Measurements from ENCODE around the gene DCD. TPM values are rescaled to one million over a fixed set of nuclear protein-coding genes. Genes with fewer than 3 reads are reported as not detected.

Gene DCD
- total and polyA plus RNA-seq, 2 of the 8 experiments (the other 6 are each of a cell fraction or from before 2014, with no cell fraction given) = not detected

DNA sequence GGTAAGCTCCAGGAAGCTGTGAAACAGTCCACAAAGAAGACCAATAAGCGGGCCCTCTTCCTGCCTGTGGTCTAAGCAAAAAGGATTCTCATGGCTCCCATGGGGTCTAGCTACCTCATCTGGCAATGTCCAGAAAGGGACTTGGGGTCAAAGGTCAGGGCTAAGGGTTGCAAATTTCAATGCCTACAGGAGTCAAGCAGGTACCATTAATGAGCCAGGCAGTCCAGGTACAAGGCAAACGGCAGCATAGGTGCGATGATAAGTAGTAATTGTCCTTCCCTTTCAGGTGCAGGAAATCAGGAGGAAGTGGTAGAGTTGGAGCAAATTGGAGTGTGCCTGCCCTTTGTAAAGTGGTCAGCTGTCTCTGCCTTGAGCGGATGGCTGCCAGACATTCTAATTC is 7.1 kb downstream of the DCD start:
- Histone ChIP-seq H2BK120ac (replicated peaks; ENCODE audit: low read depth, low read length) (no peak overlapping the region), H3K56ac (replicated peaks; ENCODE audit: insufficient read length, low read depth, low read length) (no peak overlapping the region), H3K4me3 (ENCODE audit: extremely low read depth in 1 of 4, insufficient read depth in 2 of 4, low read depth in 3 of 4, low read length in 4 of 4) (no peak overlapping the region), H2BK5ac (ENCODE audit: low read depth, low read length) (no peak overlapping the region), H3K4ac (replicated peaks; ENCODE audit: insufficient read length, low read depth, low read length) (no peak overlapping the region), H2AFZ (ENCODE audit: low read length) (no peak overlapping the region), H3K23ac (ENCODE audit: insufficient read length) (no peak overlapping the region), H2BK20ac (ENCODE audit: low read length) (no peak overlapping the region), H3K79me1 (ENCODE audit: low read depth, low read length) (no peaks in the 10 kb centered on the region), H2AK5ac (ENCODE audit: low read depth, low read length) (no peak overlapping the region), H3K79me2 (ENCODE audit: control insufficient read depth in 1 of 2, insufficient read depth in 2 of 2, low read length in 2 of 2) (no peaks in the 10 kb centered on the region), H4K20me1 (replicated peaks in 1 of 2; ENCODE audit: control insufficient read depth in 1 of 2, insufficient read depth in 2 of 2, low read length in 2 of 2) (no peaks in the 10 kb centered on the region), H3K27me3 (replicated peaks in 1 of 4; ENCODE audit: control insufficient read depth in 3 of 4, extremely low read depth in 1 of 4, insufficient read depth in 3 of 4, low read length in 3 of 4) (no peaks in the 10 kb centered on the region), H2BK15ac (ENCODE audit: low read length) (no peak overlapping the region), H3K4me1 (replicated peaks in 1 of 4; ENCODE audit: control insufficient read depth in 3 of 4, insufficient read depth in 4 of 4, low read length in 3 of 4) (no peaks in the 10 kb centered on the region), H3K27ac (ENCODE audit: low read depth, low read length) (no peak overlapping the region), H3K9ac (replicated peaks in 1 of 4; ENCODE audit: extremely low read depth in 1 of 4, low read depth in 3 of 4, low read length in 3 of 4) (no peak overlapping the region), H4K8ac (ENCODE audit: extremely low read depth, insufficient read depth, low read length) (no peak overlapping the region), H3K4me2 (ENCODE audit: insufficient read depth in 1 of 2, low read depth in 2 of 2, low read length in 2 of 2) (no peak overlapping the region), H3K23me2 (ENCODE audit: low read depth, low read length) (no peaks in the 10 kb centered on the region), H2BK12ac (ENCODE audit: low read depth, low read length) (no peak overlapping the region), H3K14ac (ENCODE audit: insufficient read length) (no peak overlapping the region), H3K18ac (ENCODE audit: extremely low read depth, low read length) (no peak overlapping the region), H3K9me3 (ENCODE audit: insufficient read depth in 2 of 2, low read depth in 1 of 2, low read length in 1 of 2) (no peaks in the 10 kb centered on the region), H3K36me3 (ENCODE audit: control insufficient read depth in 2 of 4, insufficient read depth in 4 of 4, low read length in 3 of 4) (no peaks in the 10 kb centered on the region), H4K5ac (ENCODE audit: insufficient read length, low read depth, low read length) (no peak overlapping the region), H4K91ac (replicated peaks; ENCODE audit: insufficient read length, low read length) (no peak overlapping the region)
- POLR2A ChIA-PET (ENCODE audit: partially characterized antibody) = interaction anchor here (1.3 kb wide), 1 partner anchor 11 kb away, joined by 4 read pairs; no protein-coding TSS in a partner anchor
- TF ChIP-seq TAF7 (optimal IDR thresholded peaks at IDR 0.05; ENCODE audit: borderline replicate concordance, low read depth, low read length) = no peak
- no peak for TF ChIP-seq SUZ12 (IDR thresholded peaks at IDR 0.05; ENCODE audit: low read length)
- TF ChIP-seq CHD1 (IDR thresholded peaks at IDR 0.05; ENCODE audit: low read depth, low read length) = no peak
- no peak for TF ChIP-seq RAD21 (IDR thresholded peaks at IDR 0.05 in 1 of 2, conservative IDR thresholded peaks at IDR 0.05 in 1 of 2; ENCODE audit: low read depth in 2 of 2, low read length in 2 of 2)
- no peak for TF ChIP-seq POLR2AphosphoS5 (IDR thresholded peaks at IDR 0.05; ENCODE audit: low read depth, low read length)
- no peak for TF ChIP-seq CREB1 (IDR thresholded peaks at IDR 0.05)
- TF ChIP-seq POU5F1 (IDR thresholded peaks at IDR 0.05; ENCODE audit: low read depth, low read length) = no peak
- TF ChIP-seq CHD2 (IDR thresholded peaks at IDR 0.05; ENCODE audit: low read length) = no peak
- no peak for TF ChIP-seq NRF1 (IDR thresholded peaks at IDR 0.05; ENCODE audit: low read depth, low read length)
- no peak for TF ChIP-seq ASH2L (IDR thresholded peaks at IDR 0.05; ENCODE audit: low read length)
- no peak for TF ChIP-seq EZH2 (IDR thresholded peaks at IDR 0.05; ENCODE audit: low read depth, low read length, severe bottlenecking)
- TF ChIP-seq KDM5A (IDR thresholded peaks at IDR 0.05; ENCODE audit: low read length) = no peak
- no peak for TF ChIP-seq PHF8 (conservative IDR thresholded peaks at IDR 0.05; ENCODE audit: low read depth, low read length)
- DNase-seq (ENCODE audit: low read depth in 1 of 2, low spot score in 2 of 2) (no peak), FAIRE-seq (no peak)
- WGBS, 2 experiments (ENCODE audit: extremely low coverage in 1 of 2, insufficient coverage in 1 of 2, insufficient read length in 1 of 2, insufficient replicate concordance in 2 of 2, low coverage in 1 of 2, low lambda C conversion rate in 2 of 2, missing lambda C conversion rate in 1 of 2) = 85% methylated on average over 4 of the region's 4 CpGs; no CpG with 5 or more reads in 1 of the 2 experiments
- CTCF ChIA-PET (ENCODE audit: partially characterized antibody) = interaction anchor here (0.7 to 6.6 kb wide), 6 partner anchors 9 to 45 kb away, joined by 3 to 60 read pairs (median 7); no protein-coding TSS in a partner anchor
